Measurements from ENCODE around the gene TARBP2.
A peak's percentile ranks its signal among the peaks of the same experiment; 100 is the strongest.

TARBP2 gene

DNA sequence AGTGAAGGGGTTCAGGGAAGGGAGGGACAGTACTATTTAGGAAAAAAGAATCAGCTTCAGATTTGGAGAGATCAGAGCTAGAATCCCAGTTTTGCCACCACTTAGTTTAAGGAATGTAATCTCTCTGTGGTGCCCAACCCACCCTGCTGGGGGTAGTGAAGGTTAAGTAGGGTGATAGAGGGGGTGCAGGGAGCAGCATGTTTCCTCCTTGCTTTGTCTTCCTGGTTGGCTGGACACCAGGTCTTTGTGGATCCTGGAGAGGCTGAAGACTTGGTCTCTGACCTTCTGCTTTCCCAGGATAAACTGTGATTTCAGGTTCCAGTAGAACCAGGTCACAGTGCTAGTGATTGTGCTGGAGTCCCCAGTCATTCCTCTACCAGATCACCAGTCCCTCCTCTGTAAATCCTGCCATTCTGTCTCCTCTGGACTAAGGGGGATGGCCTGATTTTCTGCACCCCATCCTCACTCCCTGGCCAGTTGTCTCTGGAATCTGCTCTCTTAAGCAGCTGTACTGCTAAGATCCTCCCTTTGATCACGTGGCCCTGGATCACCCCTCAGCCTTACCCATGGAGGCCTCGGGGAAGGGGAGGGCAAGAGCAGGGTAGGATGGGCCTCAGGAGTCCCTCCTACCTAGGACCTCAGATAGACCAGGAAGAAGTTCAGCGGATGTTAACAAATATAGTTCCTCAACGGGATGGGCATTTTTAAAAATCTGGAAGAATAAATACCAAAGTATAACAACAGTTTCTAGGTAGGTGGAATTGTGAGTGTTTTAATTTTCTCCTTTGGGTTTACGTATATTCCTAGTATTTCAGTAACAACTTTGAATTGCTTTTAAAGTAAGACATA lies 5.0 kb upstream of the TARBP2 start:
- DNase-seq (ENCODE audit: low read depth): peak; percentile 83

DNA sequence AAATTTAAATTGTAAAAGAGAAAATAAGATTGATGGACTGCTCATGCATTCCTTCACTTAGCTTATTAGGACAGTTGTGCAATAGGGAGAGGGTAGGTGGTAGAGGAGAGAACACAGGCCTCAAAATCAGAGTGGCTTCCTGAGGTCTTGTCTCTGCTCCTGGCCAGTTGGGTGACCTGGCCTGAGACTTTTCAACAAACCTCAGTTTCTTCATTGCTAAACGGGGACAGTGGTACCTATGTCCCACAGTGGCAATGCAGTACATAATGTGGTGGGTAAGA lies 4.4 kb upstream of the TARBP2 start:
- DNase-seq (ENCODE audit: low read depth): no peak

DNA sequence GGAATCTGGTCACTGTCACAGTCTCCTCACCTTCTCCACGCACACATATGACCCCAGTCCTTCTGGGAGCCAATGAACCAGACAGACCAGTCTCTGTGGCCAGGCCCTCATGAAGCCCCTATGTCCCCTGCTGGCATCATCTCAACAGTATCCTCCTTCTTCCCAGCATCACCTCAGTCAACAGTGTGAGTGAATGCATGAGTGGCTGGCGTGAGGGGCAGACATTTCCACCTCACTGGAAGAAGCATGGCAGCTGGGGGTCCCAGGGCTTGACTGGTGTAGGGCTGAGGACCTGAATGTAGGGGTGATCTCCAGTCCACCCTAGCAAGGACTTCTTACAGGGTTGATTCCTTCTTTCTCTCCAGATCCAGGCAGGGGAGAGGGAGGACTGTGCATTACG lies 3.6 kb upstream of the TARBP2 start:
- no peak for DNase-seq (ENCODE audit: low read depth)

DNA sequence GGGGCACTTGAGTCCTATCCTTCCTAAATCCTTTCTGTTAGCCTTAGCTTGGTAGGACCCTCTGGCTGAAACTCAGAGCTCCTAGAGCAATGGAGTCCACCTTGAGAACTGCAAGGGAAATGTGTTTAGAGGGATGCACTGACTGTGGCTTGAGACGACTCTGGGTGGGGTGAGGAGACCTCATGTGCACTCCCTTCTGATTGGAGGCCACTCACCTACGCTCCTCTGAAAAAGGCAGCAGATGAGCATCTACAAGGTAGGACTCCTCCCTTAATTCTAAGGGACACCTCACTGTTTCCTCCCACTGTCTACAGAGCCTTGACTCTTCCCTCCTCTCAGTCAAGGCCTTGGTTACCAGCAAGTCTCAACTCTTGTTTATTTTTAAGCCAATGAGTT lies 2.9 kb upstream of the TARBP2 start:
- no peak for DNase-seq (ENCODE audit: low read depth)

DNA sequence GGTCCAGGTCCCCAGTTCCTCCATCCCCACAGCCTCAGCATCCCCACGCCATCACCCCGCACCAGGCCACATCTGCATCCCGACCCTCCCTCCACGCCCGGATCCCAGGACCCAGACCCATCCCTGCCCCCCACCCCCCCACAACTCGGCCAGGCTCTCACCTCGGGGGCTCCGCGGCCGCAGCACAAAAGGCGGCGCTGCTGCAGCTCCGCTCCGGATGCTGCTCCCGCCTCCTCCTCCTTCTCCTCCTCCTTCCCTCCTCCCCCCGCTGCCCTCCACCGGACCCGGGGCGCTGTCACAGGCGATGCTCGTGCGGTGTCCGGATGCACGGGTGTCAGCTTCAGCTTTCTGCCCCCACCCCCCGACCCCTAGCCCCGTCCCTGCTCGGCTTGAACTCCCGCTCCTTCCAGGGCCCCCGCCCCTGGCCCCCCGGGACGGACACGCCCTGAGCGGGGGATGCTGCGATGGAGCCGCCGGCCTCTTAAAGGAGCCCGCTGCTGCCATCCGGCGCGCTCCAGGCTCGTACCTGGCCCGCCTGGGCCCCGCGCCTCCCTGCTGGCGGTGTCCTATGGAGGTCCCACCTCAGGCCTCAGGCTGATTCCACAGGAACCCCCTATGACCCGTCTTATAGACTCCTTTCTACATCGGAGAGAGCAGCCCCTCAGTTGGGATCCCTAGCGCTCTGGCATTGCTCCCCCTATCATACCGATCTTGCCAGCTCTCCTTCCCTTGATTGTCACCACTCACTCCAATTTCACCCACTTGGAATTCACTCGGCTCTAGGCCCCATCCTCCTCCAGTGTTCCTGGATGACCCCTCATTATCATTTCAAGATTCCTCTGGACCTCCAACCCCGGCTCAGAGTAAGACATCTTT lies 1.6 kb upstream of the TARBP2 start, which contains the start of gene MAP3K12:
MAP3K12 (minus strand) TSS at position 193 of the 876 bp plus-strand sequence. CDS start 12,067 bp downstream, outside the sequence.
- peak; percentile 76 for DNase-seq (ENCODE audit: low read depth)

DNA sequence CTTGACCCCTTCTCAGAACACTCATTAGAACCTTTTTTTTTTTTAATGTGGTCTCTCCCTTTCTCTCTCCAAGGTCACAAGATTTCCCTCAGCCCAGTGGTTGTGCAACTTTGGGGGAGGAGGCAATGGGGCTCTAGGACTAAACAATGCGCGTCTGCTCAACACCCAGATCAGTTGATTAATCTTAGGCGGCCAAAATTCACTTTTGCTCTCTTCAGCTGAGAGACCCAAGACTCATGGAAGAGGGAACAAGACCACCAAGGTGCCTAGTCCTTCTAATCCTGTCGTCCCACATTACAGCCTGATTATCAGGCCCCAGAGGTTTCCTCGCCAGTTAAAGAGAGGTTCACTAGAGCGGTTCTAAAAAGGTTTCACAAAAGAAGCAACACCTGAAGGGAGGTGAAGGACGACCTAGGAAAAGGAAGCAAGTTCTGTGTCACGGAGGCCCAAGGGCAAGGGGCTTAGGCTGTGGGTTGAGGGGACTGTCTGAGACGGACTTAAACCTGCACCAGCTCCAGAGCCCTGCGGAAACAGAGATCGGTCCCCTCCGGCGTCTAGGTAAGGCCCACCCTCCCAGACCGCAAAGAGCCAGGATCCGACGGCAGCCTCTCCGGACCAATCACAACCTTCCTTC lies 824 bp upstream of the TARBP2 start:
- peak; percentile 73 for DNase-seq (ENCODE audit: low read depth)

DNA sequence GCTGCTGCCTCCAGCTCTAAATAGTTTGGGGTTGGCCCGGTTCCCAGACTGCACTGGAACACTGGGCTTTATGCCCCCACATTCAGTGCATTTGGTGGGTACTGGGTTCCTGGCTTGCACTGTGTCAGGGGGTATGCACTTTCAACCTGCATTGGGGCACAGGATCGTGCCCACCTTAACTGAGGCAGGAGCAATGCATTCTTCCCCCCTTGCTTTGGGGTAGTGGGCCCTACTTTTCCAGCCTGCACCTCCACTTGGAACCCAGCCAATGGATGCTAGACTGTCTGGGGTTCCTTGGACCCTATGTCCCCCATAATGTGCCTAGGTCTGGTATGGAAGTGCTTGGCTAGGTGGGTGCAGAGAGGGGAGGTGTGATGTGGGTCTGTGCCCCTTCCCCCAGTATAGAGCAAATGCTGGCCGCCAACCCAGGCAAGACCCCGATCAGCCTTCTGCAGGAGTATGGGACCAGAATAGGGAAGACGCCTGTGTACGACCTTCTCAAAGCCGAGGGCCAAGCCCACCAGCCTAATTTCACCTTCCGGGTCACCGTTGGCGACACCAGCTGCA lies 615 bp downstream of the TARBP2 start:
- DNase-seq (ENCODE audit: low read depth): no peak

DNA sequence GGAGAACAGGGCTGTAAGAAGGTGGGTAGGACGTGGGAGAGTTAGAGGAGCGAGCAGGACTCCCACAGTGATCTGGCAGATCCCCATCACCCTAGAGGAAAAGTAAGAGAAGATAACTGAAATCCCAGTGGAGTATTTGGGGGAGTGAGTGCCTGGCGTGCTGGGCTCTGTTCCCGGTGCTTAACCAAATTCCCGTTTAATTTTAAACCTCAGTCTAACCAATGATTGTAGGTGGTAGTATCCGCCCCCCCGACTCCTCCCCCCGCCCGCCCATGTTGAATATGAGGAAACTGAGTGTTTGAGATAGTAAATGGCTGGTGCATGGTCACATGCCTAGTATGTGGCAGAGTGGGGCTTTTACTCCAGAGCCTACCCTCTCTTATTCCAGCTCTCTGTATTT lies 1.2 kb downstream of the TARBP2 start:
- DNase-seq (ENCODE audit: low read depth): no peak

DNA sequence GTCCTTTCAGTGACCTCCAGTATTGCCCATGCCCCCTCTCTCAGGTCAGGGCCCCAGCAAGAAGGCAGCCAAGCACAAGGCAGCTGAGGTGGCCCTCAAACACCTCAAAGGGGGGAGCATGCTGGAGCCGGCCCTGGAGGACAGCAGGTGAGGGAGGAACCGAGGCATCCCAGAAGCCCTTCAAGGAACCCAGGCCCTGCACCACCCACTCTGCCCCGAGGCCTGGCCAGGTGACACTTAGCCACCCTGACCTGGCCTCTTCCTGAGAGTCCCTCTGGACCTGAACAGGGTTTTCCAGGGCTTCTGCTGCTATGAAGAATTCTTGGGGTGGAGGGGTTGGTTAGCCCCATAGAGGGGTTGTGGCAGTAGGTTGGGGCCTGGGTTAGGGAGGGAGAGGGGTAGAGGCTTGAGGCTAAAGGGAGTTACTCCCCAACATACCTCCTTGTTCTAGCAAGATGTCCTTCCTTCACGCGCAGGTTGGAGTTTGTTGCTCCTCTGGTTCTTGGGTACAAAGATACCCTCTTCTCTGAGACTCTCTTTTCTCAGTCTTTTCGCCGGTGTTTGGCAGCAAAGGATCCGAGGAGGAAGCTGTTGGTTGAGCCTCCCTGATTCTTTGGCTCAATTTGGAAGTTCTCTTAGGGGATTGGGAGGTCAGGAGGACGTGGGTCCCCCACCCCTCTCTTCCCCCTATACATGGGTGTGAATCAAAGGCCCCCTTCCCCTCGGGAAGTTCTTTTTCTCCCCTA lies 2.1 kb downstream of the TARBP2 start:
- DNase-seq (ENCODE audit: low read depth): no peak

DNA sequence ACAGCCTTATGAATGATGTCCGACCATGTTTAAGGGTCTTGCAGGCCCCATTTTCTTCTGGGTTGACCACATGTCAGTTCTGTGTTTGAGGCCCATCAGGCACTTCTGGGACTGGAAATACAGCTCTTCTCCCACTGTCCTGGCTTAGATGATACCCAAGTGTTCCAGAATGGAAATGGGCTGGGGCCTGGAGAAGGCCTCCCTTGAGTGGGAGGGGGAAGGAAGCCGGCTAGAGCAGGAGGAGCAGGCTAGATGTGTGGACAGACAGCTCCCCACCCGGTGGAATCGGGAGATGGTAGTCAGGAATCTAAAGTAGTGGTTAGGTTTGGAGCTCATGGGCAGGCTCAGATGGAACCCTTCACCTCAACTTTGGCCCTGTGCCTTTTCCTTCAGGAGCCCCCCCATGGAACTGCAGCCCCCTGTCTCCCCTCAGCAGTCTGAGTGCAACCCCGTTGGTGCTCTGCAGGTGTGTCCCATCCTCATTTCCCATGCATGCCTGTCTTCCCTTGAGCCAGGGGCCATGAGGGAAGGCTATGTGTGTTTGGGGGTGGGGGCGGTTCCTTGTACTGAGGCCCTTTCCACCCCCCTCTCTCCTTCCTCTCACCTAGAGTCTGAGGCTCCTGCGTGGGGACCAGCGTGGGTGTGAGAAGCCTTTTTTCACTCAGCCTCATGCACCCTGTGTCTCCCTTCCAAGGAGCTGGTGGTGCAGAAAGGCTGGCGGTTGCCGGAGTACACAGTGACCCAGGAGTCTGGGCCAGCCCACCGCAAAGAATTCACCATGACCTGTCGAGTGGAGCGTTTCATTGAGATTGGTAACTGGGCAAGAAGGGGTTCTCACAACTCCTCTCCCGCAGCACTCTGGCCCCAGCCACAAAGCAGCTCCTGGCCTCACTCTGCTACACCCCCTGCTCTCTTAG lies 3.2 kb downstream of the TARBP2 start:
- DNase-seq (ENCODE audit: low read depth): no peak

DNA sequence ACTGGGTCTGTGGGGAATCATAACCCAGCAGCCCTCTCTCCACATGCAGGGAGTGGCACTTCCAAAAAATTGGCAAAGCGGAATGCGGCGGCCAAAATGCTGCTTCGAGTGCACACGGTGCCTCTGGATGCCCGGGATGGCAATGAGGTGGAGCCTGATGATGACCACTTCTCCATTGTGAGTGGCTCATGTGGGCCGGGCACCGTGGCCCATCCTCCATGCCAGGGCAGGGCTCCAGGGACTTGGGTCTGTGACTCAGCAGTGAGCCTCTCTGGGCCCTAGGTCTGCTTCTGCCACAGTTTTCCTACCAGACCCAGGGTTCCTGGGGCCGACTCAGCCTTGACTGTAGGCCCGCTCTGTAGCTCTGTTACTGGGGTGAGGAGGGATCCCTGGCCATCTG lies 4.0 kb downstream of the TARBP2 start:
- DNase-seq (ENCODE audit: low read depth): peak; percentile 60

DNA sequence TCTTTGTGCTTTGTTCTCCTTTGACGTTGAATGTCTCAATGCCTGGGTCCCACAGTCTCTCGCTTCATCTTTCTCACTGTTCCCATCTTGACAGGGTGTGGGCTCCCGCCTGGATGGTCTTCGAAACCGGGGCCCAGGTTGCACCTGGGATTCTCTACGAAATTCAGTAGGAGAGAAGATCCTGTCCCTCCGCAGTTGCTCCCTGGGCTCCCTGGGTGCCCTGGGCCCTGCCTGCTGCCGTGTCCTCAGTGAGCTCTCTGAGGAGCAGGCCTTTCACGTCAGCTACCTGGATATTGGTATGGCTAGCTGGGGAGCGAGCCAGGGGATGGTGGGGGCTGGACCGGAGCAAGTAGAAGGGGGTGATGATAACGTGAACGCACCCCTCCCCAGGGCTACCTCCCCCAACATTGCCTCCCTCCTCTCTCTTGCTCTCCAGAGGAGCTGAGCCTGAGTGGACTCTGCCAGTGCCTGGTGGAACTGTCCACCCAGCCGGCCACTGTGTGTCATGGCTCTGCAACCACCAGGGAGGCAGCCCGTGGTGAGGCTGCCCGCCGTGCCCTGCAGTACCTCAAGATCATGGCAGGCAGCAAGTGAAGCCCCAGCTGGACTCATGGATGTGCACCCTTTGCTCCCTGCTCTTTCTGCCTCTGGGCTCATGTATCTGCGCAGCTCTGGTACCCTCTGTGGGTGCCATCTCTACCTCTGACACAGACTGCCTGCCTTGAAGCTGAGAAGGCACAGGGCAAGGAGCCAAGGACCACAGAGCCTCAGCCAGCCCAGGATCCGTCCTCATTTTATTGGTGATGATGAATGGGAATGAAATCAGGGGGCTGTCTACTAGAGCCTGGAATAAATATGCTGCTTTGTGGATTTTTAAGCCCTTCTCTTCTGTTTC lies 4.7 kb downstream of the TARBP2 start:
- DNase-seq (ENCODE audit: low read depth): peak; percentile 78

DNA sequence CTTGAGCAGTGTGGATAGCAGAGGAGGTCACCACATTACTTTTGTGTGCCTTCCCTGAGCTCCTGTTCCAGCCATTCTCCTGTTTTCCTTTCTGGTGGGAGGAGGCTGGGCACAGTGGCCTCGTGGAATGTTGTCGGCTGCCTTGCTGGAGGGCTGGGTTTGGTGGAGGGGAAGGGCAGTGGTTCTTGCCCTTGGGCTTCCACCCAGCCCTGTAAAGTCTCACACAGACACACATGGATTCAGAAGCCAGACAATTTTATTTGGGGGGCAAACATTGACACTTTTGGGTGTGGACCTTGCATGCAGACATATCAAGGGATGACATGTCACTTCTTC lies 5.3 kb downstream of the TARBP2 start:
- DNase-seq (ENCODE audit: low read depth): no peak

DNA sequence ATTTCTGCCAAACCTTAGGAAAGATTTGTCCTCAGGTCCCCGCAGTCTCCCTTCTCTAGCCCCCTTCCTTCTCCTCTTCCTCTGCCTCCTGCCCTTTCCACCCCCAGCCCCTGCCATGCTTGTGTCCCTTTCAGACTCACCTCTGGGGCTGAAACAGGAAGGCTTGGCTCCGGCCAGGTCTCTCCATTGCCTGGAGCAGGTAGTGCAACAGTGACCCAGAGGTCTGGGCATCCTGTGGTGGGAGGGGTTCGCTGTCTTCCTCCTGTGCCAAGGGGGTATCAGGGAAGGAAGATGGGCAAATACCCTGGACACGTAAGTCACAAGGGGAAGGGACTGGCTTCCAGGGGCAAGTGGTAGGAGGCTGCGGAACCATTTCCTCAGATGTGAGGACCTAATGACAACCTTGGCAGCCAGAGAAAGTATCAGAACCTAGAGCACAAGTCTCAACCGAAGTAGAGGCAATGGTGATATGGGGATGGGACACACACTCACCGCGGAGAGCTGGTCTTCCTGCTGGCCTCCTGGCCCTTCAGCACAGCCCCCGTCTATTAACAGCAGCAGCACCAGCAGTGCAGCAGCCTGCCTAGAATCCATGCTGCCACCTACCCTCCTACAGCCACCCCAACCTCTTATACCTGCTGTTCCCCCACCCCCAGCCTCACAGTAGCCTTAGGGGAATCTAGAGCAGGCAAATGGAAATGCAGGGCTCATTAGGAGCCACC lies 6.0 kb downstream of the TARBP2 start, which contains the start of gene NPFF:
NPFF (minus strand) TSS at position 604 of the 722 bp plus-strand sequence; CDS start at position 594, 10 bp downstream.
- DNase-seq (ENCODE audit: low read depth): no peak

DNA sequence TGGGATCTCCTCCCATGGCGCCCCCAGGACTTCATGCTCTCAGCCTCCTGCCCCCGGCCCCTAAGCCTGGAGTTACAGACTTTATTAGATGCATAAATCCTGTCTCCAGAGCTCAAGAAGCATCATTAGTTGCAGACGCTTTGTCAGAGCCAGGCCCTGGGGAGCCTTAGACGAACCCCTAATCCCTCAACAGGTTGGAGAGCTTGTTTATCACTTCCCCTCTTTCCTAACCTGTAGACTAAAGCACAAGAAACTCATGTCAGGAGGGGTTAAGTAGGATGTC lies 6.5 kb downstream of the TARBP2 start:
- DNase-seq (ENCODE audit: low read depth): no peak

DNA sequence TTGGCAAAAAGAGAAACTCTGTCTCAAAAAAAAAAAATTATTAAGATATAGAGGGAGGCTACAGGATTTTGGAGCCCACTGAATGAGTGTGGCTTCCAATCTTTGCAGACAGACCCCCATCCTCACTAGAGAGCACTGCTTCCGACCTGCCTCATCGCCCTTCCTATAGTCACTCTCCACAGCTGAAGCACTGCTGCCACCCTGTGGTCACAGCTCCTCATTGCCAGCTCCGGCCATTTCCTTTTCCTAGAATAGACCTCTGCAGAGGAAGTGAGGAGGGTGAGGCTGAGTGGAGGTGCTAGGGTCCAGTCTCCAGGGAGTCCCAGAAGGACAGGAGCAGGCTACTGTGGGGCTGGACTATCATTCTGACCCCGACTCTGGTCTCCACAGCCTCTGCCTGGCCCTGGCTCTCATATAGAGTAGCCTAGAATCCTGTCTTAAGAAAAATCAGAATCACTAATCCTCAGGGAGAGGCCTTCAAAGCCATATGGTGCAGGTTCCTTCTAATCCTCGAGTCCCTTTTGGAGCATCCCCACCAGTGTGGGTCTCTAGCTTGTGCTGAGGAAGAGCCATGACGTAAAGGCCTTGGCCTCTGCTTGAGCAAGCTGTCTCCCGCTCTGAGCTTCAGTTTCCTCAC lies 7.6 kb downstream of the TARBP2 start:
- peak; percentile 82 for DNase-seq (ENCODE audit: low read depth)

DNA sequence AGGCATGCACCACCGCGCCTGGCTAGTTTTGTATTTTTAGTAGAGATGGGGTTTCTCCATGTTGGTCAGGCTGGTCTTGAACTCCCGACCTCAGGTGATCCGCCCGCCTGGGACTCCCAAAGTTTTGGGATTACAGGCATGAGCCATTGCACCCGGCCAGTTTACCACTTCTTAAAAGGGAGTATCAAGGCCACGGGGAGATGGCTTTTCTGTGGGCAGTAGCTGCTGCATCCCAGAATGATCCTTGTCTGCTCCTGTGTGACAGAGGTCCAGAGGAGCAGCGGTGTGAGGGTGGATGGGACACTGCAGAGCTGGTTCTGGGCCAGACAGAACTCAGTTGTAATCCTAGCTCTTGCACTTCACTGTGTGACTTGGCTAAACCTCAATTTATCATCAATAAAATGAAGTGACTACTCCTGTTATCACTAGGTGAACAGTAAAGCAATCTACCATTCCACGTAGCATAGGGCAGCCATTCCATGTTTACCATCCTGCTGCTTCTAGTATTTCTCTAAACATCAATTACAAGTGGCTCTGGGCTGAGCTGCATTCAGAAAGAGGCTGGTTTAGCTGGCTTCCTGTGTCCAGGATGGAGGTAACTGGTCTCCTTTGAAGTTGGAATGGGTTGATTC lies 9.2 kb downstream of the TARBP2 start:
- DNase-seq (ENCODE audit: low read depth): no peak
